Chondrocyte (in vitro differentiated cells): ENCODE data around the gene LGALS9. TPM values are rescaled to one million over a fixed set of nuclear protein-coding genes. Genes with fewer than 3 reads are reported as not detected.
A peak's percentile ranks its signal among the peaks of the same experiment; 100 is the strongest.
"Not testable (repeated sequence)": the region's sequence is repeated elsewhere in the genome, so short reads cannot be mapped to it uniquely, and the experiment has no call there.

Experiments used
- DNase-seq: peaks from one replicate; pipeline ENCODE4 v3.0.0; 2021; ENCODE audit warnings: mixed read lengths, low spot score
- H3K27ac Mint-ChIP-seq: one replicate; pipeline ENCODE4 v1.8.0; 2021; ENCODE audit warnings: mild to moderate bottlenecking, moderate library complexity, mixed read lengths; ENCODE audit not compliant: unreplicated experiment
- H3K27me3 Mint-ChIP-seq: 2 replicates; pipeline ENCODE4 v1.8.0; 2021; ENCODE audit warnings: low read depth, mixed read lengths
- H3K36me3 Mint-ChIP-seq: 2 replicates; pipeline ENCODE4 v1.8.0; 2021; ENCODE audit warnings: low read depth, mixed read lengths
- H3K4me1 Mint-ChIP-seq: 2 replicates; pipeline ENCODE4 v1.8.0; 2021; ENCODE audit warnings: low read depth, mild to moderate bottlenecking, mixed read lengths
- H3K4me3 Mint-ChIP-seq: one replicate; pipeline ENCODE4 v1.8.0; 2021; ENCODE audit warnings: mild to moderate bottlenecking, moderate library complexity, mixed read lengths; ENCODE audit not compliant: unreplicated experiment
- H3K9me3 Mint-ChIP-seq: 2 replicates; pipeline ENCODE4 v1.8.0; 2021; ENCODE audit warnings: low read depth, mixed read lengths
- total RNA-seq: library from RNA; stranded (reverse); gene quantifications from 3 replicates; pipeline ENCODE4 v1.2.1, GENCODE V29; 2021
- TF ChIP-seq, protein P1 (sequence below): fragments of 200-600 bp; sonication (generic); IDR thresholded peaks from 2 replicates; pipeline ENCODE4 v1.5.0; 2021; ENCODE audit warnings: antibody characterized with exemption, mild to moderate bottlenecking, moderate library complexity

Gene LGALS9
- total RNA-seq, 1 donor from 2014 or later = 4.3 TPM

DNA sequence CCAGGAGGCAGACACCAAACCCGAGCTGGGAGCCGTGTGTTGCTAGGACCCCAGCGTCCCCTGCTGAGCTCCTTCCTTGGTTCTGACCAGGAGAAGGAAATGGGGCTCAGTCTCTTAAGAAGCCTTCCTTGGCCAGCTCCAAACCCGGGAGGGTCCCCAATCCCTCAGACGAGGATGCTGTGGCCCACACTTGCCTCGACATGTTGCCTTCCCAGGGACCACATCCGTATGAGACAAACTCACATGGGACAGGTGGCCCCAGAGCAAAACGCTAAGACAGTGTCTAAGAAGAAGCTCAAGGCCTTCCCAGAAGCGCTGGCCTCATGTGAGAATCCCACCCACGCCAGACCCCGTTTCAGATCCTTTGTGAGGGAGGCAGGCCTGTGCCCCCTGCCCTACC lies 19.8 kb downstream of the LGALS9 start:
- Mint-ChIP-seq H3K36me3 (peaks cover 1% of the 10 kb centered on the region), H3K9me3 (no peaks in the 10 kb centered on the region), H3K4me3 (no peak overlapping the region), H3K27me3 (peaks cover 5% of the 10 kb centered on the region), H3K27ac (no peak overlapping the region), H3K4me1 (peaks cover 4% of the 10 kb centered on the region)
- TF ChIP-seq, protein P1, sequence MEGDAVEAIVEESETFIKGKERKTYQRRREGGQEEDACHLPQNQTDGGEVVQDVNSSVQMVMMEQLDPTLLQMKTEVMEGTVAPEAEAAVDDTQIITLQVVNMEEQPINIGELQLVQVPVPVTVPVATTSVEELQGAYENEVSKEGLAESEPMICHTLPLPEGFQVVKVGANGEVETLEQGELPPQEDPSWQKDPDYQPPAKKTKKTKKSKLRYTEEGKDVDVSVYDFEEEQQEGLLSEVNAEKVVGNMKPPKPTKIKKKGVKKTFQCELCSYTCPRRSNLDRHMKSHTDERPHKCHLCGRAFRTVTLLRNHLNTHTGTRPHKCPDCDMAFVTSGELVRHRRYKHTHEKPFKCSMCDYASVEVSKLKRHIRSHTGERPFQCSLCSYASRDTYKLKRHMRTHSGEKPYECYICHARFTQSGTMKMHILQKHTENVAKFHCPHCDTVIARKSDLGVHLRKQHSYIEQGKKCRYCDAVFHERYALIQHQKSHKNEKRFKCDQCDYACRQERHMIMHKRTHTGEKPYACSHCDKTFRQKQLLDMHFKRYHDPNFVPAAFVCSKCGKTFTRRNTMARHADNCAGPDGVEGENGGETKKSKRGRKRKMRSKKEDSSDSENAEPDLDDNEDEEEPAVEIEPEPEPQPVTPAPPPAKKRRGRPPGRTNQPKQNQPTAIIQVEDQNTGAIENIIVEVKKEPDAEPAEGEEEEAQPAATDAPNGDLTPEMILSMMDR = no peak
- no peak for DNase-seq

DNA sequence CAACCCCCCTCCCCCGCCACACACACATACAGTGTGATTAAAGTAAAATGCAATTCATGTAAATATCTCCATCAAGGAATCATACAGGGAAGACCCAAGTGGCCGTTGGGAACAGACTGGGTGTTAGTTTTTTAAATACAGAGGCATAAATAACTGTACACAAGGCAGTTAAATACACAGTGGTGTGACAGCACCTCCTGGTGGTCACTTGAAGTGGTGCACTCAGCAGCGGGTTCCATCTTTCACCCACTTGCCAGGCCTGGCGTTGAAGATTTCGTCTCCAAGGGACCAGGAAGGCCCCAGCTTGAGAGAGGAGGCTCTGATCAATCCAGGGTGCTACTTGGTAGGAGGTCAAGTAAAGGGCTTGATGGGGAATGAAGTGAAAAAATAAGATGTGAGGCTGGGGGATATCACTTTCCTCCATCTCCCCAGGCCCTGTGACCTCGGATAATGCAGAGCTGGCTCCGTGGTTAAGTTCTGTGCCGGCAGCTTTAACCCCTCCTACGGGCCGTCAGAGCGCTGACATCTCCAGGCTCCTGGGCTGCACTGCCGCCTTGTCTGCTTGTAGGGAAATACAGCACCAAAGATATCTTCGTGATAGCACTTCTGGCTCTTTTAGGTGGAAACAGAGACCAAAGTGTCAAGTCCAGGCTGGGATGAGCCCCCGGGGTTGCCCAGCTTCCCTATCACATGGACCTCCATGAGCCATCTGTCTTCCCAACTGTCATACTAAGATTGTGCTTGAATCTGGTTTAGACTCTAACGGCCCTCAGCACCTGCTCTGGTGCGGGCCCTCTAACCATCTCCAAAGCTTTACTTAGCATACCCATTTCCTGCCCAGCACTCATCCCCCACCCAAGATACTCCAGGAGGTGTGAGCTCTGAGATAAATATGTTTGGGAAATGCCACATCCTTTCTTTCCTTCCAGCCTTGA lies 20.7 kb downstream of the LGALS9 start:
- TF ChIP-seq, protein P1 = peak; percentile 87
- no peak for DNase-seq
- H3K27ac Mint-ChIP-seq = no peak overlapping the region
- H3K36me3 Mint-ChIP-seq = peaks cover 1% of the 10 kb centered on the region
- H3K27me3 Mint-ChIP-seq = peaks cover 5% of the 10 kb centered on the region
- H3K9me3 Mint-ChIP-seq = no peaks in the 10 kb centered on the region
- peaks cover 4% of the 10 kb centered on the region for H3K4me1 Mint-ChIP-seq
- H3K4me3 Mint-ChIP-seq = no peak overlapping the region

DNA sequence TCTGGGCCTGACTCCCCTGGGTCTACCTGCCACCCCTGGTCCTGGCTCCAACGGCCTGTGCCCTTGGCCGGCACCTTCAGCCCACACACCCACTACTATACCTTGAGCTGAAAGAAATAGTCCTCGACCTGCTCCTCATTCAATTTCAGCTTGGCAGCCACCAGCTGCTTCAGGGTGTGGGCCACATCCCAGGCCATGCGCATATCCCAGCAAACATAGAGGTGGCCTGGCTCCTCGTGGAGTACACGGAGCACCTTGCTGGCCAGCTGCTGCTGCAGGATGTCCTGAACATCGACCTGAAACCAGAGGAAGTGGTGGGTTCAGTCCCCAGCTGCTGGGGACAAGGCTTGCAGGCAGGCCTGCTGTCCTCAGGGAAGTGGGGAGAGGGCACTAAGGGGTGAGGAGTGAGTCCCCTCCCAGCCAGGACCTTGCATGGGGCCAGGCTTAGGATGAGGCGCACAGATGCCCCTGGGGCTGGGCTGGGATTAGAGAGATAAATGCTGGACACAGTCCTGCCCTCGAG lies 22.5 kb downstream of the LGALS9 start:
- H3K4me1 Mint-ChIP-seq, H3K36me3 Mint-ChIP-seq, H3K4me3 Mint-ChIP-seq, H3K9me3 Mint-ChIP-seq, H3K27me3 Mint-ChIP-seq, DNase-seq, H3K27ac Mint-ChIP-seq: not testable (repeated sequence)

DNA sequence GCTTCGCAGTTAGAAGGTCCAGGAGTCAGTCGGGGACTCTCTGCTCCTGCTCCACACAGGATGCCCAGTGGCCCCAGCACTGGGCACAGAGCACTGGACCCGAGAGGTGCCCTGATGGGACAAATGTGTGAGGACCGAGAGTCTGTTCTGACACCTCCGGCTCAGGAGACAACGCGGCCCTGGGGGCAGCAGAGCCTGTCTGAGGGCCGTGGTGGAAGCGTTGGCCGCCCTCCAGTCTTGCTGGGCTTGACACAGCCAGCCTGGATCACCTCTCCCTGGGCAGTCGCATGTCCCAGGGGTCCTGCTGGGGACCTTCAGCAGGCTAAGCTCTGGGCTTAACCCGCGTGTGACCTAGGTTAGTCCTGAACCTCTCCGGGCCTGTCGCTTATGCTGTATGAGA lies 23.1 kb downstream of the LGALS9 start:
- no peak for DNase-seq
- H3K9me3 Mint-ChIP-seq = no peaks in the 10 kb centered on the region
- H3K36me3 Mint-ChIP-seq = peaks cover 1% of the 10 kb centered on the region
- no peak overlapping the region for H3K27ac Mint-ChIP-seq
- H3K4me3 Mint-ChIP-seq = no peak overlapping the region
- TF ChIP-seq, protein P1 = no peak
- H3K4me1 Mint-ChIP-seq = peaks cover 4% of the 10 kb centered on the region
- H3K27me3 Mint-ChIP-seq = peaks cover 7% of the 10 kb centered on the region

DNA sequence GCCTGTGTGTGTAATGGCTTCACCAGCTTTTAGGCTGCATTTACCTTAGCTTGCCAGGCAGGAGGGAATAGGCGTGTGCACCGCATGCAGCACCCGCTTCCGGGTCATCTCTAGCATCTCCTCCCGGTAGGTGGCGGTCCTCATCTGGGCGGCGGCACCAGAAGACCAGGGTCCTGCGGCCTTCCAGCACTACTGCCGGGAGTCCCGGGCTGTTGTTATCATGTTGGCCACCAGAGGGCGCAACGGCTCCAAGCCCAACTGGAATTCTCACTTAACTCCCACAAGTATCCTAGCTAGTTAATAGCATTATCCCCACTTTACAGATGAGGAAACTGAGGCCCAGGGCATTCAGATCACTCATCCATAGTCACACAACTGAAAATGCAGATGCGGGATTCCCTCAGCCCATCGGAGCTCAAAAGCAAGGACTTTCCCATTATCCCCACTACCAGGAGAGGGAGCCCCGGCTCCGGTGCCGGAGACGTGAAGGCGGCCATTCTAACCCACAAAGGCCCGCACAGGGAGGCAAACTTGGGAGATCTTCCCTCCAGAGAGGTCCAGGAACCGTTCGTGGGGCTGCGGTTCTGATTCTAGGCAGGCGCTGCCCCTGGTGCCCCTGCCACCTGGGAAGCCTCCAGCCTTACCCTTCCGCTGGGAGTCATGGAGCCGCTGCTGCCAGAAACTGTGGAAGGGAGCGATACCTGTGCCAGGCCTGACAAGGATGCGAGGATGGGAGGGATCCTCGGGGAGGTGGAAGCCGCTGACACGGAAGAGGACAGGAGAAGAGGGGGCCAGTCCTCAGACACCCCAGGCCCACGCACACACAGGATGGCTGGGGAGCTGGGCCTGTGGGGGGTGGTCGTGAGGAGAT lies 23.9 kb downstream of the LGALS9 start:
- H3K9me3 Mint-ChIP-seq = no peaks in the 10 kb centered on the region

DNA sequence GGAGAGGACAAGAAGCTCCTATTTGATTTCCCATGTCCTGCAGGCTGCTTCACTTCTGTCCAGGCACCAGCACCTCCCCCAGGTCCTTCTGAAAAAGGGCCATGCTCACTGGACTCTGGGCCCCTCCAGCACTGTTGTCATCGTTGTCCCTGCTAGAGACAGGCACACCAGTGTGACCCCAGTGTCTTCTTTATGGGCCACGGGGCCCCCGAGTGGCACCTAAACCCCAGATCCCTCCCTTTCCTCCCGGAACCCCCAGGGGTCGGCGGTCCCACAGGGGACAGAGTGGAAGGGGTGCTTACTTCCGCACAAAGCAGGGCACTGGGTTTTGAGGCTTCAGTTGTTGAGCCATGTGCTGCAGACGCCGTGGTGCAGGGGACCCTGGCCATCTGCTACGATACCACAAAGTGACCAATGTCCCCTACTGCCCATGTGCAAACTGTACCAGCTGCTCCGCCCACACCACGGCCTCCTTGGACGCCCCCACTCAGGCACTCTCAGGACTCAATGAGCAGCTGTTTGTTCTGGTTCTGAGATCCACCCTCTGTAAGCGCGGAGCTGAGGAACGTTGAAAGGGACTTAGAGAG lies 24.6 kb downstream of the LGALS9 start:
- H3K36me3 Mint-ChIP-seq, H3K4me3 Mint-ChIP-seq, H3K27me3 Mint-ChIP-seq, H3K27ac Mint-ChIP-seq, H3K4me1 Mint-ChIP-seq, H3K9me3 Mint-ChIP-seq: not testable (repeated sequence)
- DNase-seq = peak; percentile 59

More for the DNA sequence above, 23.9 kb downstream of the LGALS9 start:
- Mint-ChIP-seq H3K4me3 (no peak overlapping the region), H3K4me1 (no peaks in the 10 kb centered on the region), H3K27me3 (peaks cover 9% of the 10 kb centered on the region), H3K27ac (no peak overlapping the region), H3K36me3 (peaks cover 1% of the 10 kb centered on the region)
- TF ChIP-seq, protein P1 = peak; percentile 96
- peak; percentile 68 for DNase-seq

DNA sequence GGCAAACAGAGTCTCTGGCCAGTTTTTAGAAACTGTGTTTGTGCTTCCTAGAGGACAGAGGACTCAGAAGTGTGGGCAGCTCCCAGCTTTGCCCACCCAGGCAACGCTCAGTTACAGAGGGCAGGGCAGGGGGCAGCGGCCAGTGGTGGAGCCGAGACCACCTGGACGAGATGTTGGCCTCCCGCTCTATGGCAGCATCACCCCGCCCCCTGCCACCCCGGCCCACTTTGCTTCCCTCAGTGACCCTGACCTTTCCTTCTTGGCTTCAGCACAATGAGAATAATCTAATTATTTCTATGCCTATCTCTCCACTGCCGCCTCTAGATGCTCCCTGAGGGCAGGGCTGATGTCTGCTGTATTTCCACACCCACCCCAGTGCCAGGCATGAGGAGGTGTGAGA lies 25.6 kb downstream of the LGALS9 start:
- H3K27ac Mint-ChIP-seq, H3K36me3 Mint-ChIP-seq, H3K4me3 Mint-ChIP-seq, H3K9me3 Mint-ChIP-seq, H3K27me3 Mint-ChIP-seq, H3K4me1 Mint-ChIP-seq: not testable (repeated sequence)
- DNase-seq = peak; percentile 41
